SK-N-SH treated with all-trans-retinoic acid at 6 μM for 48 hours (cell line): ENCODE data around the gene BIRC2.

Source experiments
- SNAI2 ChIP-seq: fragments of 250-450 bp; sonication (Bioruptor Pico); IDR thresholded peaks from 2 replicates; pipeline ENCODE4 v1.5.0; 2020; ENCODE audit warnings: mild to moderate bottlenecking, moderate library complexity
- ZFP3 ChIP-seq: fragments of 250-450 bp; sonication (Bioruptor Pico); IDR thresholded peaks from 2 replicates; pipeline ENCODE4 v1.5.0; 2020; ENCODE audit warnings: mild to moderate bottlenecking, moderate library complexity
- ZNF565 ChIP-seq: fragments of 450-650 bp; formaldehyde crosslinking; conservative IDR thresholded peaks from 2 replicates; pipeline ENCODE4 v1.5.0; 2020; ENCODE audit warnings: low read depth, mild to moderate bottlenecking, moderate library complexity

DNA sequence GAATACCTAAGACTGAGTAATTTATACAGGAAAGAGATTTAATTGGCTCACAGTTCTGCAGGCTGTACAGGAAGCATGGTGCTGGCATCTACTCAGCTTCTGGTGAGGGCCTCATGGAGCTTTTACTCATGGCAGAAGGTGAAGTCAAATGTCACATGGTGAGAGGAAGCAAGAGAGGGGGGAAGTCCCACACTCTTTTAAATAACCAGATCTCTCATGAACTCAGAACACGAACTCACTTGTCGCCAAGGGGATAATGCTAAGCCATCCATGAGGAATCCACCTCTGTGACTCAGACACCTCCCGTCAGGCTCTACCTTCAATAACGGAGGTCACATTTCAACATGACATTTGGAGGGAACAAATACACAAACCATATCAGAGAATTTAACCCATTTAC lies 42.2 kb downstream of the BIRC2 start:
- TF ChIP-seq ZNF565 (CRISPR knock-in tag) (no peak), ZFP3 (no peak), SNAI2 (CRISPR knock-in tag) (no peak)
